ENCODE data around the gene RUNX1.
A peak's percentile ranks its signal among the peaks of the same experiment; 100 is the strongest.

The RUNX1 gene

GRCh38 chr21:34889676-34890469 lies 159.2 kb downstream of the RUNX1 start:
- DNase-seq (ENCODE audit: low spot score), result peak; percentile 87
- Histone ChIP-seq H3K27ac (peak overlapping the region; percentile 83 to 94), H3K4me3 (peak overlapping the region; percentile 85)
- peak; percentile 95 for TF ChIP-seq CTCF (IDR thresholded peaks at IDR 0.05)

- peak; percentile 83 for DNase-seq (ENCODE audit: low spot score)
- peak overlapping the region; percentile 85 for H3K4me3 ChIP-seq
- H3K27ac ChIP-seq, result peak overlapping the region; percentile 83 to 94
- no peak for TF ChIP-seq CTCF (IDR thresholded peaks at IDR 0.05)
Measured at GRCh38 chr21:34889320-34889675, 159.8 kb downstream of the RUNX1 start.

DNA sequence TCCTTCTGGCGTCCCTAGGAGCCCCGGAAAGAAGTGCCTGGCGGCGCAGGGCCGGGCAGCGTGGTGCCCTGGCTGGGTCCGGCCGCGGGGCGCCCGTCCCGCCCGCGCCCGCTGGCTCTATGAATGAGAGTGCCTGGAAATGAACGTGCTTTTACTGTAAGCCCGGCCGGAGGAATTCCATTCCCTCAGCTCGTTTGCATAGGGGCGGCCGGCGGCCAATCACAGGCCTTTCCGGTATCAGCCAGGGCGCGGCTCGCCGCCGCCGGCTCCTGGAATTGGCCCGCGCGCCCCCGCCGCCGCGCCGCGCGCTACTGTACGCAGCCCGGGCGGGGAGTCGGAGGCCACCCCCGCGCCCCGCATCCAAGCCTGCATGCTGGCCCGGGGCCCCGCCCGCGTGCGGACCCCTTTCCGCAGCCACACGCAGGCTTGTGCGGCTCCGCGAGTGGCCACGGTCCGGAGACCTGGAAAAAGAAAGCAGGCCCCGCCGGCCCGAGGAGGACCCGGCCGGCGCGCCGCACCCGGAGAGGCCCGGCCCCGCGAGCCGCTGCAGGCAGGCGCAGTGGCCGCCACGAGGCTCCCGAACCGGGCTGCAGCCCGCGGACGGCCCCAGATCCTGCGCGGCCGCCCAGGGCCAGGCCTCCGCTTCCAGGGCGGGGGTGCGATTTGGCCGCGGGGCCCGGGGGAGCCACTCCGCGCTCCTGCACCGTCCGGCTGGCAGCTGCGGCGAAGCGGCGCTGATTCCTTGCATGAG lies 160.4 kb downstream of the RUNX1 start:
- H3K27ac ChIP-seq, result peak overlapping the region; percentile 83 to 94
- TF ChIP-seq CTCF (IDR thresholded peaks at IDR 0.05), result no peak
- H3K4me3 ChIP-seq, result peak overlapping the region; percentile 85
- DNase-seq (ENCODE audit: low spot score), result peak; percentile 96

DNA sequence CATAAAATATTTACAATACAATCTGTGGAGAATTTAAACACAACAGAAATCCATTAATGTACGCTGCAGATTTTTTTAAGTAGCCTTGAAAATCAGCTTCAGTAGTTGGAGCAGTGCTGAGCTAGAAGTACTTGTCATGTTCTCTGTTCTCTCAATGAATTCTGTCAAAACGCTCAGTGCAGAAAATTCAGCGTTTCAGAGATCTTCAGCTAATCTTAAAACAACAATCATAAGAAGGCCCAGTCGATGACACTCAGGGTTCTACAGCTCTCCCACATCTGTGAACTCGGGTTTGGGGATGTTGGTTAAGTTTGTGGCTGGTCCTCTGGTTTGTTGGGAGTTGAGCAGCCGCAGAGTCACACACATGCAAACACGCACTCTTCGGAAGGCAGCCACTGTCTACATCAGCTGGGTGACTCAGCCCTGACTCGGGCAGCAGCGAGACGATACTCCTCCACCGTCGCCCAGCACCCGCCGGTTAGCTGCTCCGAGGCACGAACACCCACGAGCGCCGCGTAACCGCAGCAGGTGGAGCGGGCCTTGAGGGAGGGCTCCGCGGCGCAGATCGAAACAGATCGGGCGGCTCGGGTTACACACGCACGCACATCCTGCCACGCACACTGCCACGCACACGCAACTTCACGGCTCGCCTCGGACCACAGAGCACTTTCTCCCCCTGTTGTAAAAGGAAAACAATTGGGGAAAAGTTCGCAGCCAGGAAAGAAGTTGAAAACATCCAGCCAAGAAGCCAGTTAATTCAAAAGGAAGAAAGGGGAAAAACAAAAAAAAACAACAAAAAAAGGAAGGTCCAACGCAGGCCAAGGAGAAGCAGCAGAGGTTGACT lies 161.2 kb downstream of the RUNX1 start:
- TF ChIP-seq CTCF (IDR thresholded peaks at IDR 0.05), result no peak

GRCh38 chr21:34887105-34887442 lies 162.0 kb downstream of the RUNX1 start:
- no peak for DNase-seq (ENCODE audit: low spot score)
- TF ChIP-seq CTCF (IDR thresholded peaks at IDR 0.05), result no peak
- Histone ChIP-seq H3K27ac (peak overlapping the region; percentile 61 to 94), H3K4me3 (peak overlapping the region; percentile 85)

More for the DNA sequence above, 161.2 kb downstream of the RUNX1 start:
- peak overlapping the region; percentile 85 for H3K4me3 ChIP-seq
- H3K27ac ChIP-seq, result peak overlapping the region; percentile 83 to 94
- peak; percentile 92 for DNase-seq (ENCODE audit: low spot score)

DNA sequence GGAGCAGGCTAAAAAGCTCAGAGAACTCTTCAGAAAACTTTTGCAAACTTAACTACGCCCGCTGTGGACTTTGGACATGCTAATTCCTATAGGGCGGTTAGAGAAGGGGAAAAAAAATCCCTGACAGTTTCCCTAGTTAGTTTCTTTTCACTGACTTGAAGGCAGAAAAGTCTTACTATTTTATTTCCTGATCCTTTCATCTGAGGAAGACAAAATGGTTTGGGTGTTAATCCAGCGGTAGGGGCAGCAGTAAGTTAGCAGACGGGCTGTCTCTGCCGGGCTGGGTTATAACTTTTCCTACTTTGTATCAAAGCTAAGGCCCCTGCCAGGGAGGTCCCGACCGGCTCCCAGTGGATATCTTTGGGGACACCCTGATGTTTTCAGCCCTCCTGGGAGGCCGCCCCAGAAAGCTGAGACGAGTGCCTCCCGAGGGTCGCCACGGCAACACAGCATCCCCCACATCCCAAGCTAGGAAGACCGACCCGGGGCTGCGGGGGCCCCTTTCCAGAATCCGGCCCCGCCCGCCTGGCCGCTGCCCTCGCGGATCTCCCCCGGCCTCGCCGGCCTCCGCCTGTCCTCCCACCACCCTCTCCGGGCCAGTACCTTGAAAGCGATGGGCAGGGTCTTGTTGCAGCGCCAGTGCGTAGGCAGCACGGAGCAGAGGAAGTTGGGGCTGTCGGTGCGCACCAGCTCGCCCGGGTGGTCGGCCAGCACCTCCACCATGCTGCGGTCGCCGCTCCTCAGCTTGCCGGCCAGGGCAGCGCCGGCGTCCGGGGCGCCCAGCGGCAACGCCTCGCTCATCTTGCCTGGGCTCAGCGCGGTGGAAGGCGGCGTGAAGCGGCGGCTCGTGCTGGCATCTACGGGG lies 162.6 kb downstream of the RUNX1 start:
- TF ChIP-seq CTCF (IDR thresholded peaks at IDR 0.05), result no peak
- H3K27ac ChIP-seq, result peak overlapping the region; percentile 61 to 94
- H3K4me3 ChIP-seq, result peak overlapping the region; percentile 85
- DNase-seq (ENCODE audit: low spot score), result peak; percentile 77
